B cell (primary cell): ENCODE data around the gene CTNNA3.

Experiments used
- CTCF ChIP-seq: fragments of 200-600 bp; IDR thresholded peaks from one replicate; pipeline ENCODE4 v1.8.0; 2022; ENCODE audit warnings: antibody characterized with exemption, mild to moderate bottlenecking
- EZH2 ChIP-seq: IDR thresholded peaks from 2 replicates; pipeline ENCODE4 v1.6.1; 2012; ENCODE audit warnings: borderline replicate concordance, low read depth, mild to moderate bottlenecking, moderate library complexity, low read length; ENCODE audit not compliant: insufficient read depth, poor library complexity, severe bottlenecking

DNA sequence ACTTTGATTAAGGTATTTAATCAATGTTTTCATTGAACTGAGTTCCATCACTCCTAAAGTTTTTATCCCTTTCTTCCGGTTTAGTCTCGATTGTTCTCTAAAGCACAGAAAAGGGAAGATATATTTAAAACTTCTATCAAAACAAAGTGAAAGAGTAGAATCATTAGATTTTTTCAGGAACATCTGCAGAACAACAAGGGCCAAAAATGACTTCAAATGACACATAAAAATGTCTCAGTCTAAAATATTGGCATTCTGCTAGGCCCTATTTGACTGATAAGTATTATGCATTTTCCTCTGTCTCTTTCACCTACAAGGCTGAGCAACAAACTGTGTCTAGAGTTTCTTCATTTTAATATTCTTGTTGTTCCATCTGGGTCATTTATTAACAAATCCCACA lies 1669.7 kb downstream of the CTNNA3 start:
- TF ChIP-seq CTCF: no peak
- TF ChIP-seq EZH2: no peak
